ENCODE data around the gene MICB.
"Not testable (repeated sequence)": the region's sequence is repeated elsewhere in the genome, so short reads cannot be mapped to it uniquely, and the experiment has no call there.

MICB gene

DNA sequence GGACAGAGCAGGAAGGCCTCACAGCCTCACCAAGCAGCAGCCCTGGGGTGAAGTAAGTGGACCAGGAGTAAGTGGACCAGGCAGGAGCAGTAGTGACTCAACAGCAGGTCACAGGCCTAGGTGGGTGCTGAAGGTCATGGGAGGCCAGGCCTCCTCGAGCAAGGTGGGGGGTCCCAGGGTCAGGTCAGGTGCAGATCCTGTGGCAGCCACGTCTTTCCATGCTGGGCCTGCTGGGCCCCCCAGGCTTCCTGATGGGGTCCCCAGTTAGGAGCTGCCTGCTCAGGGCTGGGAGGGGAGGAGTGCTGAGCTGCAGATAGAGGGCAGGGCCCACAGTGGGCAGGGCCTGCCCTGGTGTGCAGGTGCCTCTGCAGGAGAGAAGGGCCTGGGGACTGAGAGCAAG lies 11.1 kb downstream of the MICB start:
- DNase-seq (ENCODE audit: low read depth in 2 of 2), result not testable (repeated sequence)

DNA sequence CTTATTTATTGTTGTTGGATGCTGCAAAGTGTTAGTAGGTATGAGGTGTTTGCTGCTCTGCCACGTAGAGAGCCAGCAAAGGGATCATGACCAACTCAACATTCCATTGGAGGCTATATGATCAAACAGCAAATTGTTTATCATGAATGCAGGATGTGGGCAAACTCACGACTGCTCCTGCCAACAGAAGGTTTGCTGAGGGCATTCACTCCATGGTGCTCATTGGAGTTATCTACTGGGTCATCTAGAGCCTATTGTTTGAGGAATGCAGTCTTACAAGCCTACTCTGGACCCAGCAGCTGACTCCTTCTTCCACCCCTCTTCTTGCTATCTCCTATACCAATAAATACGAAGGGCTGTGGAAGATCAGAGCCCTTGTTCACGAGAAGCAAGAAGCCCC lies 12.1 kb downstream of the MICB start:
- no peak for DNase-seq (ENCODE audit: low read depth in 2 of 2)

GRCh38 chr6:31513456-31514165 lies 15.7 kb downstream of the MICB start:
- DNase-seq (ENCODE audit: low read depth in 2 of 2), result no peak

DNA sequence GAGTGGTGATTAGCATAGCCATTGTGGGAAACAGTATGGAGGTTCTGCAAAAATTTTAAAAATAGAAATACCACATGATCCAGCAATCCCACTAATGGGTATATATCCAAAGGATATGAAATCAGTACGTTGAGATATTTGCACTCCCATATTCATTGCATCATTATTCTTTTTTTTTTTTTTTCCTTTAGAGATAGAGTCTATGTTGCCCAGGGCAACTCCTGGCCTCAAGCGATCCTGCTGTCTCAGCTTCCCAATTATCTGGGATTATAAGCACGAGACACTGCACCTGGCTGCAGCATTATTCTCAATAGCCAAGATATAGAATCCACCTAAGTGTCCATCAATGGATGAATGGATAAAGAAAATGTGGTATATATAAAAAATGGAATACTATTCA lies 23.9 kb downstream of the MICB start:
- no peak for DNase-seq (ENCODE audit: low read depth in 2 of 2)

DNA sequence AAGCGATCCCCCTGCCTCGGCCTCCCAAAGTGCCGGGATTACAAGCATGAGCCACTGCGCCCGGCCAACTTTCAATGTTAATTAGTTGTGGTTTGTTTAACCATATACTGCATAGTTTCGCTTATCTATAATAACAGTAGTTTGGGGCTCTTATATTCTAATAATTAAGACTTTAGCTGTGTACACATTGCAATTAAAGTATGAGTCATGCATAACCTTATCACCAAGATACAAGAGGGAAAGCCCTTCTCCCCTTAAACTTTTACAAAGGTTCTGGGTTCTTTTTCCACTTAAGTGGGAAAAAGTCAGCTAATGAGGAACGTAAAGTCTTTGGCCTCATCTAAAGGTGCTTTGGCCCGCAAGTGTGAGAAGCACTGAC lies 27.6 kb downstream of the MICB start:
- no peak for DNase-seq (ENCODE audit: low read depth in 2 of 2)

- DNase-seq (ENCODE audit: low read depth in 2 of 2), result no peak
Measured at GRCh38 chr6:31525932-31526591, 28.1 kb downstream of the MICB start.

DNA sequence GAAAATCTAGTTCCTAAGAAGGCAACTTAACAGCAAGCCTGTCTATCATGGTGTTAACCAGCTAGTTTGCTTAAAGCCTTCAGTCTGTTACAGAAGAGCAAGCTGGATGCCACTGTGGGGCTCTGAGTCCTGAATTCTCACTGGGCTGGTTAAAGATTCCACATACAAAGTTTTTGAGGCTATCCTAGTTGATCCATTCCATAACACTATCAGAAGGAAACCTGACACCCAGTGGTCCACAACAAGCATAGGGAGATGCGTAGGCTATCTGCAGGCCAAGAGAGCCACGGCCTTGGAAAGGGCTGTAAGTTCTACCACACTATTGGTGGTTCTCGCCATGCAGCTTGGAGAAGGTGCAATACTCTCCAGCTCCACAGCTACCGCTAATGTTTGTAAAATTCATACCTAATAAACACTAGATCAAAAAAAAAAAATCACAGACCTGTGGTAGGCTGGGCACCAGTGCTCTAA lies 30.4 kb downstream of the MICB start:
- no peak for DNase-seq (ENCODE audit: low read depth in 2 of 2)

GRCh38 chr6:31528821-31529328 lies 30.9 kb downstream of the MICB start, which contains the start of gene MCCD1:
Gene MCCD1, plus strand, starts transcription at chr6:31528962. Its CDS starts 53 bp downstream, at chr6:31529015.
- DNase-seq (ENCODE audit: low read depth in 2 of 2), result no peak

GRCh38 chr6:31529329-31530150 lies 31.6 kb downstream of the MICB start:
- DNase-seq (ENCODE audit: low read depth in 2 of 2), result no peak

GRCh38 chr6:31530659-31531058 lies 32.7 kb downstream of the MICB start:
- DNase-seq (ENCODE audit: low read depth in 2 of 2), result no peak

DNA sequence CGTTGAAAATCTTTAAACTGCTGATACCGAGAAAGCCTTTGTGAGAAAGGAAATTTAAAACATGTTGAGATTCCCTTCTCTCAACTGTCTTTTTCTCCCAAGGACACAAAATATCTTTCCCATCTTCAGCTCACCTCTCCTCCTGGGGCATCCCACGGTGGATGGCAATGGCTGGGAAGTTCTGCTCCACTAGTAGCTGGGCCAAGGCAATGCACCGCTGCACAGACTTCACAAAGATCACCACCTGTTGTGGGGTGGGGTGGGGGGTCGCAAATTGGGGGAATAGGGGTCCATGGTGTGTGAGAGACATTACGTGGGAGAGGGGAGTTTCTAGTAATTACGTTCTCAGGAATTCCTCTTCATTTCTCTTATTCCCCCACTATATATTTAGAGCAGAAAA lies 33.2 kb downstream of the MICB start:
- DNase-seq (ENCODE audit: low read depth in 2 of 2), result no peak

DNA sequence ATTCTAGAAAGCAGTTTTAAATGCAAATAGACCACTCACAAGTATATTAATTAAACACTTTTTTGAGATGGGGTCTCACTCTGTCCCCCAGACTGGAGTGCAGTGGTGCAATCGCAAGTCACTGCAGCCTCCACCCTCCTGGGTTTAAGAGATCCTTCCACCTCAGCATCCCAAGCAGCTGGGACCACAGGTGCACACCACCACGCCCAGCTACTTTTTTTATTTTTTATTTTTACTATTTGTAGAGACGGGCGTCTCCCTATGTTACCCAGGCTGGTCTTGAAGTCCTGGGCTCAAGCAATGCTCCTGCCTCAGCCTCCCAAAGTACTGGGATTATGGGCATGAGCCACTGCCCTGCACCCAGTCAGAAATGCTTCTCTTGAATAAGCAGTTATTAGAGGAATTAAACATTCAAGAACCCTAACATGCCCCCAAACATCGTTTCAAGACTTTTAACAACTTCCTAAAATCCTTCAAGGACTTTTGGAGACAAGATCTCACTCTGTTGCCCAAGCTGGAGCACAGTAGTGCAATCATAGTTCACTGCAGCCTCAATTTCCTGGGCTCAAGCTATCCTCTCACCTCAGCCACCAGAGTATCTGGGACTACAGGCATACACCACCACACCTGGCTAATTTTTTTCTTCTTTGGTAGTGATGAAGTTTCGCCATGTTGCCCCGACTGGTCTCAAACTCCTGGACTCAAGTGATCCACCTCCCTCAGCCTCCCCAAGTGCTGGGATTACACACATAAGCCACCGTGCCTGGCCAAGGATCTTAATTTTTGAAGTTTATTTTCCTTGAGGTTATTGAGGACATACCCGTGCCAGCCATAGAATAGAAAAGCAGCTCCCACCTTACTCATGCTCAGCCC lies 34.1 kb downstream of the MICB start:
- DNase-seq (ENCODE audit: low read depth in 2 of 2), result no peak

GRCh38 chr6:31532644-31533454 lies 34.9 kb downstream of the MICB start:
- no peak for DNase-seq (ENCODE audit: low read depth in 2 of 2)

- DNase-seq (ENCODE audit: low read depth in 2 of 2), result no peak
Measured at GRCh38 chr6:31533455-31533841, 35.5 kb downstream of the MICB start.

- no peak for DNase-seq (ENCODE audit: low read depth in 2 of 2)
Measured at GRCh38 chr6:31534011-31534410, 36.1 kb downstream of the MICB start.

DNA sequence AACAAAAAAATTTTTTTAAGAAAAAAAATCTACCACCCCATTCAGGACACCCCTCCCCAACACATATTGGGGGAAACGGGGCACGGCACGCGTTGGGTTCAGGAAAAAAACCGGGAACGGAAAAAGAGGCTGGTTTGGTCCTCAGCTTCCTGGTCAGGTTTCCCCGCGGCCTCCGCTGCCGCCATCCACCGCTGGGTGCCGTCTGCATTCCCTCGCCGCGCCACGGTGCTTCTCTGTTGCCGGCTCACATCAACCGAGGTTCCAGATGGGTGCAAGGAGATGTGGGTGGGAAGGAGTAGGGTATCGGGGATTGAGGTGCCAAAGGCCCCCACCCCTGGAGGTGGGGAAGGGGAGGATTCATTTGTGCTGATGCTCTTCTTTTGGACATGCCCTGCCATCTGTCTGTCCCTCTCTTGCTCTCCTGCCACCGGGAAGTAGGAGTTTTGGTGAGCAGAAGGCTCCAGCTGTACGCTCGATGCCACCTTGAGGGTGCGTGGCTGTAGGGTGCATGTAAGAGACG lies 36.6 kb downstream of the MICB start:
- no peak for DNase-seq (ENCODE audit: low read depth in 2 of 2)

DNA sequence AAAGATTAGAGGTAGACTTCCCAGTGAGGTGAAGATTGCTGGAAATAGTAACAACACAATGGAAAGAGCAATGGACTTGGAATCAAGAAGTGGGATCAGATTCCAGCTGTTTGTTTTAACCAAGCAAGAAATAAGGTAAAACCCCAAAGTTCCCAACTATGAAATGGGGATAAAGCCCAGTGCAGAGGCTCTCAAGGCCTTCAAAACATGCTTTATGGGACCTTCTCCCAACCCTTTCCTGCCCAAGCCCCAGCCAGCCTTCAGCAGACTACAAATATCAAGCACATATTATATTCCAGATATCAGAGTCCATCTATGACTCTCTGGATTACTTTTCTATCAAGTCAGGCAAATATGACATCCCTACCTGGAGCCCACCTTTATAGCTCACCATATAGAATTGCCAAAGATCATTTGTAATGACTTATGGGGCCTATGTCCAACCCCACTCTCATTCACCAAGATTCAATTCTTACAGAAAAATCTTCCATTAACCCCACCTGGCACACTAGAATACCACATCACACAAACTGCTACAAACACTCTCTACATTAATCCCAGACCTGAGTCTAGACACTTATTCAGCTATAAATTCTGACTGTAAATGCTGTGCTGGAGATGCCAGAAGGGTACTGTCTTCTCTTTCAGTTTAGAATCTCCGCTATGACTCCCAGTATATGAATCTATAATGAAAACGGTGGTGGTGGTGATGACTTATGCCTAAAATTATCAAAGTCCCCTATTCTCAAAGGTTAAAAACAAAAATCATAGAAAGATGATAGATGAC lies 37.8 kb downstream of the MICB start:
- no peak for DNase-seq (ENCODE audit: low read depth in 2 of 2)

DNA sequence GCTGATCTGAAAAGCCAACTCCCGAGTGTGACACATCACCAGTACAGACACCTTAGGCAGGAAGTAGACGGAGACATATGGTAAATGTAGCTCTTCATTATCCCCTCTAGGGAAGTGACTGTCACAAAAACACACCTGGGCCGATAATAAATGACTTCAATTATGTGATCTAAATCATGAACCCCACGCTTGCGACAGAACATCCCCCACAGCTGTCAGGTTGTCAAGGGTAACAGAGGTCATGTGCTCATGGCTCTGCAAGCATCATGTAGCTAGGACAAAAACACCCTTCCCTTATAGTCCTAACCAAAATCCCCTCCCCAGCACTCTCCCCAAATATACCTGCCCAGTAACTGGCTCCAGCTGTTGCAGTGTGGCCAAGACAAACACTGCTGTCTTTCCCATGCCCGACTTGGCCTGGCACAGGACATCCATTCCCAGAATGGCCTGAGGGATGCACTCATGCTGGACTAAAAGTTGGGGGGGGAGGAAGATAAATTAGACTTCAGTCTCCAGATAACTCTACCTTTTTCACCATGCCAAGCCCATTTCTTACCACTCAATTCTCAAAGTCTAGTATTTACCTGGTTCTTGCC lies 41.0 kb downstream of the MICB start:
- no peak for DNase-seq (ENCODE audit: low read depth in 2 of 2)

- no peak for DNase-seq (ENCODE audit: low read depth in 2 of 2)
Measured at GRCh38 chr6:31540640-31541039, 42.7 kb downstream of the MICB start.
